HCT116 (cell line): Measurements from ENCODE around the gene MFSD6. TPM values are rescaled to one million over a fixed set of nuclear protein-coding genes. Genes with fewer than 3 reads are reported as not detected.
"Not testable (repeated sequence)": the region's sequence is repeated elsewhere in the genome, so short reads cannot be mapped to it uniquely, and the experiment has no call there.

Source experiments
- ATAC-seq: fragments of 200-7000 bp; cut with Tn5 transposase; 2 replicates; pipeline ENCODE4 v1.9.1; 2020; ENCODE audit warnings: mild to moderate bottlenecking, moderate library complexity
- BruUV-seq: library from RNA; stranded (reverse); fragments of 400-500 nt; replicated peaks from 2 replicates; lab custom pipeline; 2021; lab: Mats Ljungman, UMichigan
- CTCF ChIA-PET: fragments of 300-600 bp; sonication (Branson Sonifier 250); formaldehyde crosslinking; loops from one replicate; lab custom pipeline; 2021; ENCODE audit warnings: antibody characterized with exemption; lab: Charles Lee
- POLR2A ChIA-PET: fragments of 300-600, 350-600 bp; sonication (Branson Sonifier 250); formaldehyde crosslinking; loops from one replicate; lab custom pipeline; 2021; ENCODE audit warnings: antibody characterized with exemption; lab: Charles Lee
- RAD21 ChIA-PET, 2 experiments: fragments of 300-600 bp; sonication (Branson Sonifier 250); formaldehyde crosslinking; loops; one replicate each; lab custom pipeline; 2023; ENCODE audit warnings: low total read pairs in 2 of 2; ENCODE audit not compliant: uncharacterized antibody in 2 of 2, unreplicated experiment in 2 of 2, low non-redundant PET in 1 of 2; lab: Charles Lee
- DNase-seq: peaks from one replicate; pipeline ENCODE4 v3.0.0-alpha.2; 2010; ENCODE audit warnings: low read depth, low spot score
- H2AFZ ChIP-seq: fragments of 200-600 bp; shearing (Covaris generic), sonication (generic); 2 replicates; pipeline ENCODE4 v1.6.1; 2017; ENCODE audit warnings: low read depth, mixed run types, mixed read lengths, antibody characterized with exemption, low read length; ENCODE audit not compliant: poor library complexity, severe bottlenecking
- H3K27ac ChIP-seq: 2 replicates; pipeline ENCODE4 v1.5.1; 2012; ENCODE audit warnings: low read depth, low read length
- H3K27me3 ChIP-seq: fragments of 200-600 bp; sonication (generic); 2 replicates; pipeline ENCODE4 v1.6.1; 2016; ENCODE audit warnings: mixed run types, low read length, mixed read lengths; ENCODE audit not compliant: insufficient read depth
- H3K36me3 ChIP-seq, 2 experiments: fragments of 200-500 bp in 1 of 2; fragments of 200-600 bp in 1 of 2; sonication (Bioruptor generic) in 1 of 2; sonication (generic) in 1 of 2; 2 replicates each; pipeline versions ENCODE4 v1.5.1 to v1.6.1; 2014 to 2016; ENCODE audit warnings: low read length in 2 of 2, inconsistent platforms in 1 of 2, mixed read lengths in 1 of 2, mixed run types in 1 of 2; ENCODE audit not compliant: insufficient read depth in 2 of 2, control insufficient read depth in 1 of 2
- H3K4me1 ChIP-seq, 2 experiments: fragments of 200-600 bp in 1 of 2; sonication (generic) in 1 of 2; 2 replicates each; pipeline versions ENCODE4 v1.5.1 to v1.6.1; 2012 to 2017; ENCODE audit warnings: low read length in 2 of 2, inconsistent platforms in 1 of 2, mild to moderate bottlenecking in 1 of 2, mixed read lengths in 1 of 2, mixed run types in 1 of 2, moderate library complexity in 1 of 2; ENCODE audit not compliant: insufficient read depth in 2 of 2, control insufficient read depth in 1 of 2
- H3K4me2 ChIP-seq: fragments of 200-600 bp; sonication (generic); 2 replicates; pipeline ENCODE4 v1.6.1; 2017; ENCODE audit warnings: mixed run types, low read length, mixed read lengths
- H3K4me3 ChIP-seq, 2 experiments: fragments of 200-600 bp in 1 of 2; sonication (generic) in 1 of 2; replicated peaks in 1 of 2; 2 replicates each; pipeline ENCODE4 v1.5.1; 2011 to 2016; ENCODE audit warnings: low read length in 2 of 2, control low read depth in 1 of 2, low read depth in 1 of 2, mild to moderate bottlenecking in 1 of 2, mixed read lengths in 1 of 2, mixed run types in 1 of 2
- H3K79me2 ChIP-seq: fragments of 200-600 bp; sonication (generic); 2 replicates; pipeline ENCODE4 v1.6.1; 2017; ENCODE audit warnings: mild to moderate bottlenecking, mixed run types, low read length, moderate library complexity, mixed read lengths; ENCODE audit not compliant: insufficient read depth
- H3K9ac ChIP-seq: fragments of 200-600 bp; sonication (generic); 2 replicates; pipeline ENCODE4 v1.6.1; 2016; ENCODE audit warnings: low read length, mixed read lengths
- H3K9me2 ChIP-seq: fragments of 200-600 bp; sonication (generic), shearing (Covaris generic); 2 replicates; pipeline ENCODE4 v1.6.1; 2017; ENCODE audit warnings: mixed run types, mild to moderate bottlenecking, moderate library complexity; ENCODE audit not compliant: insufficient read depth
- H3K9me3 ChIP-seq, 2 experiments: fragments of 200-500 bp in 1 of 2; fragments of 200-600 bp in 1 of 2; sonication (Bioruptor generic) in 1 of 2; sonication (generic) in 1 of 2; 2 replicates each; pipeline ENCODE4 v1.6.1; 2014 to 2017; ENCODE audit warnings: low read length in 2 of 2, mixed read lengths in 2 of 2, inconsistent platforms in 1 of 2, low read depth in 1 of 2, mild to moderate bottlenecking in 1 of 2, mixed run types in 1 of 2, moderate library complexity in 1 of 2; ENCODE audit not compliant: control insufficient read depth in 1 of 2, insufficient read depth in 1 of 2
- H4K20me1 ChIP-seq: fragments of 200-600 bp; sonication (generic), shearing (Covaris generic); 2 replicates; pipeline ENCODE4 v1.6.1; 2017; ENCODE audit warnings: mixed run types, mild to moderate bottlenecking, moderate library complexity; ENCODE audit not compliant: insufficient read depth
- EZH2phosphoT487 ChIP-seq: fragments of 200-600 bp; IDR thresholded peaks from 2 replicates; pipeline ENCODE4 v1.6.1; 2018; ENCODE audit warnings: antibody characterized with exemption, borderline replicate concordance
- POLR2A ChIP-seq: IDR thresholded peaks from 2 replicates; pipeline ENCODE4 v1.7.0; 2011; ENCODE audit warnings: borderline replicate concordance; ENCODE audit not compliant: insufficient read depth, insufficient read length; ENCODE audit errors: extremely low read depth
- POLR2AphosphoS5 ChIP-seq: IDR thresholded peaks from 2 replicates; pipeline ENCODE4 v1.6.1; 2011; ENCODE audit warnings: mild to moderate bottlenecking, low read depth, low read length, moderate library complexity
- intact Hi-C: fragments of 100-400 bp; cut with micrococcal nuclease; formaldehyde crosslinking; loops from 2 replicates; pipeline ENCODE4 v1.10.0; 2022
- total RNA-seq: library from RNA; stranded (reverse); gene quantifications from one replicate; pipeline ENCODE4 v1.2.1, GENCODE V29; 2021; ENCODE audit not compliant: unreplicated experiment
- TF ChIP-seq, protein P1 (sequence below): IDR thresholded peaks from 2 replicates; pipeline ENCODE4 v1.6.1; 2012

Gene MFSD6
- total RNA-seq, 1 experiment from 2014 or later: 18.6 TPM

GRCh38 chr2:190467575-190468083 is 59.5 kb downstream of the MFSD6 start:
- no peaks in the 10 kb centered on the region for H3K36me3 ChIP-seq
- POLR2A ChIA-PET: no interaction called here
- H4K20me1 ChIP-seq: no peaks in the 10 kb centered on the region
- no peaks in the 10 kb centered on the region for H3K79me2 ChIP-seq
- intact Hi-C loops: no loop called here
- no peak overlapping the region for H3K4me2 ChIP-seq
- peaks cover 42 to 45% of the 10 kb centered on the region in 2 experiments for H3K4me1 ChIP-seq
- ATAC-seq: no peak
- H3K4me3 ChIP-seq: no peak overlapping the region
- no peak overlapping the region for H3K9ac ChIP-seq
- RAD21 ChIA-PET: no interaction called here
- peak overlapping the region; percentile 46; the same call in 1 of the 2 replicates for H3K27ac ChIP-seq
- no peaks in the 10 kb centered on the region for H3K9me3 ChIP-seq
- H3K27me3 ChIP-seq: no peaks in the 10 kb centered on the region
- H2AFZ ChIP-seq: no peak overlapping the region
- DNase-seq: no peak
- no peak for TF ChIP-seq POLR2A
- TF ChIP-seq, protein P1, sequence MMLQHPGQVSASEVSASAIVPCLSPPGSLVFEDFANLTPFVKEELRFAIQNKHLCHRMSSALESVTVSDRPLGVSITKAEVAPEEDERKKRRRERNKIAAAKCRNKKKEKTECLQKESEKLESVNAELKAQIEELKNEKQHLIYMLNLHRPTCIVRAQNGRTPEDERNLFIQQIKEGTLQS: no peak
- no peak for TF ChIP-seq POLR2AphosphoS5
- TF ChIP-seq EZH2phosphoT487: no peak
- no peaks in the 10 kb centered on the region for H3K9me2 ChIP-seq
- CTCF ChIA-PET: no interaction called here
- BruUV-seq: no TSS peak

- H3K79me2 ChIP-seq, RAD21 ChIA-PET, POLR2A ChIA-PET, H3K4me3 ChIP-seq, BruUV-seq, DNase-seq, H3K36me3 ChIP-seq, H2AFZ ChIP-seq, H4K20me1 ChIP-seq, intact Hi-C loops, H3K9me2 ChIP-seq, H3K27me3 ChIP-seq, H3K9me3 ChIP-seq, CTCF ChIA-PET: not testable (repeated sequence)
- peaks cover 42 to 45% of the 10 kb centered on the region in 2 experiments for H3K4me1 ChIP-seq
- peak overlapping the region; percentile 46 for H3K27ac ChIP-seq
- peak overlapping the region; percentile 22; the same call in 1 of the 2 replicates for H3K9ac ChIP-seq
- H3K4me2 ChIP-seq: peak overlapping the region; percentile 49
- ATAC-seq: peak; percentile 40; the same call in 1 of the 2 replicates
Measured at GRCh38 chr2:190468354-190468753, 60.2 kb downstream of the MFSD6 start.
